Peyer's patch (tissue), 4 donors: ENCODE results near the gene INPP4A.

Experiments
- CTCF ChIP-seq, 6 experiments: fragments of 450-650 bp in 4 of 6; fragments of 200-600 bp in 2 of 6; sonication (generic) in 1 of 6; IDR thresholded peaks; one replicate each; pipeline ENCODE4 v1.5.1; 2017 to 2019; ENCODE audit warnings: antibody characterized with exemption in 6 of 6, mild to moderate bottlenecking in 3 of 6, moderate library complexity in 1 of 6
- POLR2A ChIP-seq, 2 donors: fragments of 450-650 bp; IDR thresholded peaks; one replicate each; pipeline ENCODE4 v1.5.1; 2017; ENCODE audit warnings: antibody characterized with exemption in 2 of 2, mild to moderate bottlenecking in 2 of 2, moderate library complexity in 2 of 2

GRCh38 chr2:98454073-98454472 lies 9.4 kb downstream of the INPP4A start:
- TF ChIP-seq CTCF (IDR thresholded peaks at IDR 0.05) (no peak), POLR2A (IDR thresholded peaks at IDR 0.05) (no peak)
